ENCODE data around the gene GNB5. TPM values are rescaled to one million over a fixed set of nuclear protein-coding genes. Genes with fewer than 3 reads are reported as not detected.
"Not testable (repeated sequence)": the region's sequence is repeated elsewhere in the genome, so short reads cannot be mapped to it uniquely, and the experiment has no call there.

The GNB5 gene
- total RNA-seq, 2 donors from 2014 or later, result 27.9 to 43.2 TPM

DNA sequence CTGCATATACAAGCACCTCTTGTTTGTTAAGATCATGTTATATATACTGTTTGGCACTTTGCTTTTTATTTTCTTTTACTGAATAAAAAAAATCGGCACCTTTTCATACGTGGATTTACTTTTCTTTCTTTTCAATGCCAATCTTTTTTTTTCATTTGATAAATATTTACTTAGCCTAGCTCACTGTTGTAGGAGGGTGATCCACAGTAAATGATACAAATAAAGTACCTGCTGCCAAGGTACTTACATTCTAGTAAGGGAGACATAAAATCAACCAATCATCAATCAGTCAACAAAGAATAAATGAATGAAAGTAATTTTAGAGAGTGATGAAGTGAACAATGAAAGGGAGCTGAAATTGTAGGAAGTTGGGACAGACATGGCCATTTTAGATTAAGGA, 18.3 kb downstream of the GNB5 start:
- ATAC-seq (ENCODE audit: insufficient number of reproducible peaks, low FRiP score, low read depth) (no peak), DNase-seq (ENCODE audit: low spot score) (no peak)
- H3K36me3 ChIP-seq, result no peaks in the 10 kb centered on the region
- H3K27me3 ChIP-seq (replicated peaks; ENCODE audit: insufficient read depth), result no peaks in the 10 kb centered on the region
- H3K9me3 ChIP-seq, result no peaks in the 10 kb centered on the region
- no peak overlapping the region for H3K27ac ChIP-seq
- no peak overlapping the region for H3K4me3 ChIP-seq
- no peak for TF ChIP-seq CTCF (IDR thresholded peaks at IDR 0.05)
- no peaks in the 10 kb centered on the region for H3K4me1 ChIP-seq (ENCODE audit: control insufficient read depth in 1 of 2, low read depth in 2 of 2)

DNA sequence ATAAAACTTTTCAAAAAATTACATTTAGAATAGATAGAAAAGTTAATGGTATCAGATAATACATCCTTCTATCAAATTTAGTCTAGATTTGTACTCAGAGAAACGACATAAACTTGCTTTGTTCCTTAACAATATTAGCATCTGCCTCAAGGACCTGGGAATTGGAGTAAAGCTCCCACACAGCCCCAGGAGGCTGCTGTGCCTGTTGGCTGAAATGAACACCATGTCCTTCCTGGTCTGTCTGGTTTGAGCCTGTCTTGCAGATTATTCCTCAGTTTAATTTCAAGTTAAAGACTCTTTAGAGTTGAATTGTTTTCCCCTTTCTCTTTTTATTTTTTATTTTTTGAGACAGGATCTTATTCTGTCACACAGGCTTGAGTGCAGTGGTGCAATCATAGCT, 19.4 kb downstream of the GNB5 start:
- ATAC-seq (ENCODE audit: insufficient number of reproducible peaks, low FRiP score, low read depth) (no peak), DNase-seq (ENCODE audit: low spot score) (no peak)
- no peak overlapping the region for H3K27ac ChIP-seq
- no peaks in the 10 kb centered on the region for H3K36me3 ChIP-seq
- H3K4me3 ChIP-seq, result no peak overlapping the region
- no peaks in the 10 kb centered on the region for H3K9me3 ChIP-seq
- no peaks in the 10 kb centered on the region for H3K27me3 ChIP-seq (replicated peaks; ENCODE audit: insufficient read depth)
- no peak for TF ChIP-seq CTCF (IDR thresholded peaks at IDR 0.05)
- no peaks in the 10 kb centered on the region for H3K4me1 ChIP-seq (ENCODE audit: control insufficient read depth in 1 of 2, low read depth in 2 of 2)

GRCh38 chr15:52171386-52171785, 19.8 kb downstream of the GNB5 start:
- DNase-seq (ENCODE audit: low spot score) (no peak), ATAC-seq (ENCODE audit: insufficient number of reproducible peaks, low FRiP score, low read depth) (no peak)
- Histone ChIP-seq H3K4me3 (no peak overlapping the region), H3K4me1 (ENCODE audit: control insufficient read depth in 1 of 2, low read depth in 2 of 2) (no peaks in the 10 kb centered on the region), H3K27me3 (replicated peaks; ENCODE audit: insufficient read depth) (no peaks in the 10 kb centered on the region), H3K27ac (no peak overlapping the region), H3K9me3 (no peaks in the 10 kb centered on the region), H3K36me3 (no peaks in the 10 kb centered on the region)
- no peak for TF ChIP-seq CTCF (IDR thresholded peaks at IDR 0.05)

DNA sequence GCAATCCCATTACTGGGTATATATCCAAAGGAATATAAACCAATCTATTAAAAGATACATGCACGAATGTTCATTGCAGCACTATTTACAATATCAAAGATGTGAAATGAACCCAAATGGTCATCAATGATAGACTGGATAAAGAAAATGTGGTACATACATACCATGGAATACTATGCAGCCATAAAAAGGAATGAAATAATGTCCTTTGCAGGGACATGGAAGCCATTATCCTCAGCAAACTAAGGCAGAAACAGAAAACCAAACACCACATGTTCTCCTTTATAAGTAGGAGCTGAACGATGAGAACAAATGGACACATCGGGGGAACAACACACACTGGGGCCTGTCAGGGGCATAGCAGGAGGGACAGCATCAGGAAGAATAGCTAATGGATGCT, 21.0 kb downstream of the GNB5 start:
- not testable (repeated sequence) for H3K36me3 ChIP-seq; DNase-seq (ENCODE audit: low spot score); H3K27me3 ChIP-seq (replicated peaks; ENCODE audit: insufficient read depth); H3K9me3 ChIP-seq; H3K4me1 ChIP-seq (ENCODE audit: control insufficient read depth in 1 of 2, low read depth in 2 of 2); ATAC-seq (ENCODE audit: insufficient number of reproducible peaks, low FRiP score, low read depth); H3K4me3 ChIP-seq; H3K27ac ChIP-seq

GRCh38 chr15:52165494-52166131, 25.6 kb downstream of the GNB5 start:
- DNase-seq (ENCODE audit: low spot score); H3K27ac ChIP-seq; H3K36me3 ChIP-seq; H3K4me3 ChIP-seq; ATAC-seq (ENCODE audit: insufficient number of reproducible peaks, low FRiP score, low read depth); H3K9me3 ChIP-seq; H3K27me3 ChIP-seq (replicated peaks; ENCODE audit: insufficient read depth); H3K4me1 ChIP-seq (ENCODE audit: control insufficient read depth in 1 of 2, low read depth in 2 of 2): not testable (repeated sequence)

- Histone ChIP-seq H3K4me1 (ENCODE audit: control insufficient read depth in 1 of 2, low read depth in 2 of 2) (no peaks in the 10 kb centered on the region), H3K9me3 (no peaks in the 10 kb centered on the region), H3K27me3 (replicated peaks; ENCODE audit: insufficient read depth) (no peaks in the 10 kb centered on the region), H3K27ac (no peak overlapping the region), H3K4me3 (no peak overlapping the region), H3K36me3 (no peaks in the 10 kb centered on the region)
- DNase-seq (ENCODE audit: low spot score) (no peak), ATAC-seq (ENCODE audit: insufficient number of reproducible peaks, low FRiP score, low read depth) (no peak)
- TF ChIP-seq CTCF (IDR thresholded peaks at IDR 0.05), result no peak
Measured at GRCh38 chr15:52164631-52165265, 26.4 kb downstream of the GNB5 start.

All from thoracic aorta (tissue), 2 donors.